ENCODE data around the gene LDHB.

The LDHB gene

DNA sequence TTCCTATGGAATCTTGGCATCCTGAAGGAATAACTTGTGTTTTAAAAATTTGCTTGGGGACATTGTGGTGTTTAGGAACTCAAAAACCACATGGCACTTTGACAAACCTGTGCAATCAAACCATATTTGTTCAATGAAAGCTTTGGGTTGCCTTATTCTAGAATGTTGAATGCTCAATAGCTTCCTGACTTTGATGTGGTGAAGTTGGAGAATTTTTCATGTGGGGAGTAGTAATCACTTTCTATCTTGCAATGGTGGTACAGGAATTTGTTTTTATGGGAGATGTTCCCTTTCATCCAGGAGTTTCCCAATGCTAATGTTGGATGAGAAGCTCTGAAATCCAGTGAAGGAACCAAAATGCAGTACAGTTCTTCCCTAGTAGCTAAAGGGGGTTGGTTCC is 42.2 kb upstream of the LDHB start (continued):
- TF ChIP-seq, protein P1, sequence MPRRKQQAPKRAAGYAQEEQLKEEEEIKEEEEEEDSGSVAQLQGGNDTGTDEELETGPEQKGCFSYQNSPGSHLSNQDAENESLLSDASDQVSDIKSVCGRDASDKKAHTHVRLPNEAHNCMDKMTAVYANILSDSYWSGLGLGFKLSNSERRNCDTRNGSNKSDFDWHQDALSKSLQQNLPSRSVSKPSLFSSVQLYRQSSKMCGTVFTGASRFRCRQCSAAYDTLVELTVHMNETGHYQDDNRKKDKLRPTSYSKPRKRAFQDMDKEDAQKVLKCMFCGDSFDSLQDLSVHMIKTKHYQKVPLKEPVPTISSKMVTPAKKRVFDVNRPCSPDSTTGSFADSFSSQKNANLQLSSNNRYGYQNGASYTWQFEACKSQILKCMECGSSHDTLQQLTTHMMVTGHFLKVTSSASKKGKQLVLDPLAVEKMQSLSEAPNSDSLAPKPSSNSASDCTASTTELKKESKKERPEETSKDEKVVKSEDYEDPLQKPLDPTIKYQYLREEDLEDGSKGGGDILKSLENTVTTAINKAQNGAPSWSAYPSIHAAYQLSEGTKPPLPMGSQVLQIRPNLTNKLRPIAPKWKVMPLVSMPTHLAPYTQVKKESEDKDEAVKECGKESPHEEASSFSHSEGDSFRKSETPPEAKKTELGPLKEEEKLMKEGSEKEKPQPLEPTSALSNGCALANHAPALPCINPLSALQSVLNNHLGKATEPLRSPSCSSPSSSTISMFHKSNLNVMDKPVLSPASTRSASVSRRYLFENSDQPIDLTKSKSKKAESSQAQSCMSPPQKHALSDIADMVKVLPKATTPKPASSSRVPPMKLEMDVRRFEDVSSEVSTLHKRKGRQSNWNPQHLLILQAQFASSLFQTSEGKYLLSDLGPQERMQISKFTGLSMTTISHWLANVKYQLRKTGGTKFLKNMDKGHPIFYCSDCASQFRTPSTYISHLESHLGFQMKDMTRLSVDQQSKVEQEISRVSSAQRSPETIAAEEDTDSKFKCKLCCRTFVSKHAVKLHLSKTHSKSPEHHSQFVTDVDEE (CRISPR knock-in tag; IDR thresholded peaks at IDR 0.05): no peak

DNA sequence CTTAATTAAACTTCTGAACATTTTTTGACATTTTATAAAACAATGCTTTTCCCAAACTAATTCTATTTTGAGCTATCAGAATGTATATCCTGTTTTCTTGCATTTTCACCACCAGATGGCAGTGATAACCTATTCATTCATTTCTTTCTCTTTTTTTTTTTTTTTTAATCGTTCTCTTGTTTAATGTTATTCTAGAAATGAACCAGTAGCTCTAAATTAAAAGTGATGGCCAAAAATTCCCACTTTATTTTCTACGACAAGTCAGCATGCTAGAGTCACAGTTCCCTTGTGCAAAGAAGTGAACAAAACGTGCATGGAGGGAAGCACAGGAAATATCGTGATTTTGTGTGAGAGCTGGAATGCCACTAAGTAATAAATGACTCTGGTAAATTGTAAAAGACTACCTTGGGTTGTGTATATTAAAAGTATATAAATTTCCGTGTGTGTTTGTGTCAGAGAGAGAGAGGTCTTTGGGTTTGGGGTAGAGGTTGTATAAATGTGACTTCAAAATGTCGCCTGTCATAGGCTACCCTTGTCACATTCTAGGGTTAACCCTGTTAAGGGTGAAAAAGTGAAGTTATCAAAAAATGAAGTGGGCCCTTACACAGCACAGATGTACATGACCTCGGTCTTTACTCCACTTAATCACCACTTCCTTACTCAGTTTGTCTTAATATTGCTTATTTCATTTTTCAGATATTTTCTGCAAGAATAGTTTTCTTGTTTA is 40.4 kb upstream of the LDHB start:
- TF ChIP-seq, protein P1 (CRISPR knock-in tag; IDR thresholded peaks at IDR 0.05): no peak
- TF ChIP-seq, protein P2, sequence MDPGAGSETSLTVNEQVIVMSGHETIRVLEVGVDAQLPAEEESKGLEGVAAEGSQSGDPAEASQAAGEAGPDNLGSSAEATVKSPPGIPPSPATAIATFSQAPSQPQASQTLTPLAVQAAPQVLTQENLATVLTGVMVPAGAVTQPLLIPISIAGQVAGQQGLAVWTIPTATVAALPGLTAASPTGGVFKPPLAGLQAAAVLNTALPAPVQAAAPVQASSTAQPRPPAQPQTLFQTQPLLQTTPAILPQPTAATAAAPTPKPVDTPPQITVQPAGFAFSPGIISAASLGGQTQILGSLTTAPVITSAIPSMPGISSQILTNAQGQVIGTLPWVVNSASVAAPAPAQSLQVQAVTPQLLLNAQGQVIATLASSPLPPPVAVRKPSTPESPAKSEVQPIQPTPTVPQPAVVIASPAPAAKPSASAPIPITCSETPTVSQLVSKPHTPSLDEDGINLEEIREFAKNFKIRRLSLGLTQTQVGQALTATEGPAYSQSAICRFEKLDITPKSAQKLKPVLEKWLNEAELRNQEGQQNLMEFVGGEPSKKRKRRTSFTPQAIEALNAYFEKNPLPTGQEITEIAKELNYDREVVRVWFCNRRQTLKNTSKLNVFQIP (CRISPR knock-in tag; IDR thresholded peaks at IDR 0.05; ENCODE audit: borderline replicate concordance, low read depth): no peak
- TF ChIP-seq ZNF565 (CRISPR knock-in tag; conservative IDR thresholded peaks at IDR 0.05; ENCODE audit: low read depth): no peak
- TF ChIP-seq, protein P3, sequence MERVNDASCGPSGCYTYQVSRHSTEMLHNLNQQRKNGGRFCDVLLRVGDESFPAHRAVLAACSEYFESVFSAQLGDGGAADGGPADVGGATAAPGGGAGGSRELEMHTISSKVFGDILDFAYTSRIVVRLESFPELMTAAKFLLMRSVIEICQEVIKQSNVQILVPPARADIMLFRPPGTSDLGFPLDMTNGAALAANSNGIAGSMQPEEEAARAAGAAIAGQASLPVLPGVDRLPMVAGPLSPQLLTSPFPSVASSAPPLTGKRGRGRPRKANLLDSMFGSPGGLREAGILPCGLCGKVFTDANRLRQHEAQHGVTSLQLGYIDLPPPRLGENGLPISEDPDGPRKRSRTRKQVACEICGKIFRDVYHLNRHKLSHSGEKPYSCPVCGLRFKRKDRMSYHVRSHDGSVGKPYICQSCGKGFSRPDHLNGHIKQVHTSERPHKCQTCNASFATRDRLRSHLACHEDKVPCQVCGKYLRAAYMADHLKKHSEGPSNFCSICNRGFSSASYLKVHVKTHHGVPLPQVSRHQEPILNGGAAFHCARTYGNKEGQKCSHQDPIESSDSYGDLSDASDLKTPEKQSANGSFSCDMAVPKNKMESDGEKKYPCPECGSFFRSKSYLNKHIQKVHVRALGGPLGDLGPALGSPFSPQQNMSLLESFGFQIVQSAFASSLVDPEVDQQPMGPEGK (CRISPR knock-in tag; IDR thresholded peaks at IDR 0.05; ENCODE audit: borderline replicate concordance): no peak
- no peak for TF ChIP-seq ISL1 (CRISPR knock-in tag; IDR thresholded peaks at IDR 0.05)
- ATAC-seq: peak; percentile 49; the same call in 2 of the 3 replicates

DNA sequence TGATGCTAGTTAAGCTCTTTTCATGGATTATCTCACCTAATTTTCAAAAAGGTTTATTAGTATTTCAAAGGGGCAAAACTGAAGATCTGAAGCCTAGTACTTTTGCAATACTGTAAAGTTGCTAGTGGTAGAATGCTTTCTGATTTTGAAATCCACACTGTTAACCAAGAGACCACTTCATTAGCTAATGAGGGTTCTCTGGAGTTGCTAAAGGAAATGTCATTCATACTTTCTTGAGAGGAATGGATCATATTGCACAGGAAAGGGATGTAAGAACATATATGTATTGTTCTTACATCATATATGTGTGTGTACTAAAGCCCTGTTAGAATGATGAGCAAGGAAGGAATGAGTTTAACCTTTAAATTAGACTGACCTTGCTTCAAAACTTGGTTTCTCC is 39.0 kb upstream of the LDHB start:
- no peak for TF ChIP-seq SNAI2 (CRISPR knock-in tag; IDR thresholded peaks at IDR 0.05)
- ATAC-seq: no peak

DNA sequence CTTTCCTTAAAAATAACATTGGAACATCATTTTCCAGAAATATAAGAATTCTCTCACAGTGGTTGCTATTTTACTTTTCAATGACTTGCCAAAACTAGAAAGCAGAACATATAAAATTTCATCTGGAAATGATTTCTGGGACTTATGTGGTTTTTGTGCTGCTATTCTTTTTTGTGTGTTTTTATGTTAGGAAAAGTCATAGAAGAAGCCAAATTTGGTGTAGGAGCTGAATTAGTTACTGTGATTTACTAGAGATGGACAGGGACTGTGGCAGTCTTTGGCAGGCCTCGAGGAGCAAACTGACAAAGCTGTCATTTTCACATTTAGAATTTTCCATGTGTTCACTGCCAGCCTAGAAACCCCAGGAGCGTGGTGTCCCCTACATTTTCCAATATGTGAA is 38.3 kb upstream of the LDHB start:
- TF ChIP-seq SNAI2 (CRISPR knock-in tag; IDR thresholded peaks at IDR 0.05) (no peak), ZFP3 (CRISPR knock-in tag; IDR thresholded peaks at IDR 0.05) (no peak), ESRRG (CRISPR knock-in tag; IDR thresholded peaks at IDR 0.05) (no peak), ZNF70 (CRISPR knock-in tag; IDR thresholded peaks at IDR 0.05) (no peak), ZNF8 (CRISPR knock-in tag; IDR thresholded peaks at IDR 0.05) (no peak)
- TF ChIP-seq, protein P1 (CRISPR knock-in tag; IDR thresholded peaks at IDR 0.05): no peak
- ATAC-seq: no peak

DNA sequence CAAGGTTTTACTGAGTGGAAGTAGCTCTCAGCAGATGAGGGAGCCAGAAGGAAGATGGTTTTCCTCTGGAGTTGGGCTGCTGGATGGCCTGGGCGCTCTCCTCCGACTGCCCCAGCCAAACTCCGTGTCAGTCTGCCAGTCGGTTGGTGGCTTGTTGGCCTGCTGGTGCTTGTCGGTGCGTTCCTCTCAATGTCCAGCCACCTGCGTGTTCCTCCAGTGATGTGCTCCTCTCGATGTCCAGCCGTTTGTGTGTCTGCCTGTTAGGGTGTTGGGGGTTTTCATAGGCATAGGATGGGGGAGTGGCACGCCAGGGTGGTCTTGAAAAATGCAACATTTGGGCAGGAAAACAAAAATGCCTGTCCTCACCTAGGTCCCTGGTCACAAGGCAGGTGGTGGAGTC is 37.0 kb upstream of the LDHB start:
- no peak for ATAC-seq
- TF ChIP-seq ISL1 (CRISPR knock-in tag; IDR thresholded peaks at IDR 0.05) (no peak), ZFP3 (CRISPR knock-in tag; IDR thresholded peaks at IDR 0.05) (no peak), TCF4 (CRISPR knock-in tag; IDR thresholded peaks at IDR 0.05; ENCODE audit: borderline replicate concordance) (no peak), CSDC2 (CRISPR knock-in tag; IDR thresholded peaks at IDR 0.05) (no peak), ARNTL (CRISPR knock-in tag; IDR thresholded peaks at IDR 0.05; ENCODE audit: borderline replicate concordance, low read depth) (no peak), SNAI2 (CRISPR knock-in tag; IDR thresholded peaks at IDR 0.05) (no peak), ZC3H10 (CRISPR knock-in tag; IDR thresholded peaks at IDR 0.05) (no peak), BACH2 (CRISPR knock-in tag; IDR thresholded peaks at IDR 0.05; ENCODE audit: borderline replicate concordance) (no peak), OSR1 (CRISPR knock-in tag; IDR thresholded peaks at IDR 0.05) (no peak), ZFP30 (CRISPR knock-in tag; IDR thresholded peaks at IDR 0.05) (no peak)
- TF ChIP-seq, protein P4, sequence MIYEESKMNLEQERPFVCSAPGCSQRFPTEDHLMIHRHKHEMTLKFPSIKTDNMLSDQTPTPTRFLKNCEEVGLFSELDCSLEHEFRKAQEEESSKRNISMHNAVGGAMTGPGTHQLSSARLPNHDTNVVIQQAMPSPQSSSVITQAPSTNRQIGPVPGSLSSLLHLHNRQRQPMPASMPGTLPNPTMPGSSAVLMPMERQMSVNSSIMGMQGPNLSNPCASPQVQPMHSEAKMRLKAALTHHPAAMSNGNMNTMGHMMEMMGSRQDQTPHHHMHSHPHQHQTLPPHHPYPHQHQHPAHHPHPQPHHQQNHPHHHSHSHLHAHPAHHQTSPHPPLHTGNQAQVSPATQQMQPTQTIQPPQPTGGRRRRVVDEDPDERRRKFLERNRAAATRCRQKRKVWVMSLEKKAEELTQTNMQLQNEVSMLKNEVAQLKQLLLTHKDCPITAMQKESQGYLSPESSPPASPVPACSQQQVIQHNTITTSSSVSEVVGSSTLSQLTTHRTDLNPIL (CRISPR knock-in tag; IDR thresholded peaks at IDR 0.05; ENCODE audit: low read depth): no peak
- TF ChIP-seq, protein P5, sequence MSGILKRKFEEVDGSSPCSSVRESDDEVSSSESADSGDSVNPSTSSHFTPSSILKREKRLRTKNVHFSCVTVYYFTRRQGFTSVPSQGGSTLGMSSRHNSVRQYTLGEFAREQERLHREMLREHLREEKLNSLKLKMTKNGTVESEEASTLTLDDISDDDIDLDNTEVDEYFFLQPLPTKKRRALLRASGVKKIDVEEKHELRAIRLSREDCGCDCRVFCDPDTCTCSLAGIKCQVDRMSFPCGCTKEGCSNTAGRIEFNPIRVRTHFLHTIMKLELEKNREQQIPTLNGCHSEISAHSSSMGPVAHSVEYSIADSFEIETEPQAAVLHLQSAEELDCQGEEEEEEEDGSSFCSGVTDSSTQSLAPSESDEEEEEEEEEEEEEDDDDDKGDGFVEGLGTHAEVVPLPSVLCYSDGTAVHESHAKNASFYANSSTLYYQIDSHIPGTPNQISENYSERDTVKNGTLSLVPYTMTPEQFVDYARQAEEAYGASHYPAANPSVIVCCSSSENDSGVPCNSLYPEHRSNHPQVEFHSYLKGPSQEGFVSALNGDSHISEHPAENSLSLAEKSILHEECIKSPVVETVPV (CRISPR knock-in tag; IDR thresholded peaks at IDR 0.05): no peak
